CD8-positive, alpha-beta memory T cell (primary cell): ENCODE results near the gene FOXK2. TPM values are rescaled to one million over a fixed set of nuclear protein-coding genes. Genes with fewer than 3 reads are reported as not detected.
"Not testable (repeated sequence)": the region's sequence is repeated elsewhere in the genome, so short reads cannot be mapped to it uniquely, and the experiment has no call there.

Source experiments
- CTCF ChIA-PET: fragments of 350-600 bp; sonication (Branson Sonifier 250); formaldehyde crosslinking; loops from one replicate; lab custom pipeline; 2021; ENCODE audit warnings: antibody characterized with exemption; lab: Charles Lee
- POLR2A ChIA-PET: fragments of 350-600 bp; sonication (Branson Sonifier 250); formaldehyde crosslinking; loops from one replicate; lab custom pipeline; 2021; ENCODE audit warnings: antibody characterized with exemption; lab: Charles Lee
- DNase-seq, 5 donors: peaks; one replicate each; pipeline versions ENCODE4 v3.0.0 to v3.0.0-alpha.2; 2020 to 2022; ENCODE audit warnings: mixed read lengths in 1 of 5
- H3K27ac ChIP-seq: one replicate; pipeline ENCODE4 v1.7.0; 2013; ENCODE audit warnings: low read depth, mild to moderate bottlenecking, low read length, moderate library complexity
- H3K27me3 ChIP-seq: 2 replicates; pipeline ENCODE4 v1.7.0; 2013; ENCODE audit warnings: low read length, mild to moderate bottlenecking; ENCODE audit not compliant: insufficient read depth, poor library complexity, severe bottlenecking
- H3K36me3 ChIP-seq: 2 replicates; pipeline ENCODE4 v1.7.0; 2013; ENCODE audit warnings: mild to moderate bottlenecking, low read length, moderate library complexity; ENCODE audit not compliant: insufficient read depth
- H3K4me1 ChIP-seq: 2 replicates; pipeline ENCODE4 v1.7.0; 2013; ENCODE audit warnings: mild to moderate bottlenecking, low read length, moderate library complexity; ENCODE audit not compliant: insufficient read depth
- H3K4me3 ChIP-seq: 2 replicates; pipeline ENCODE4 v1.7.0; 2013; ENCODE audit warnings: mild to moderate bottlenecking, low read length
- H3K9me3 ChIP-seq: 2 replicates; pipeline ENCODE4 v1.7.0; 2013; ENCODE audit warnings: mild to moderate bottlenecking, low read length
- H3K27ac Mint-ChIP-seq, 8 donors: one replicate each; pipeline ENCODE4 v1.8.0; 2020 to 2021; ENCODE audit warnings: mixed read lengths in 8 of 8, mild to moderate bottlenecking in 6 of 8, inconsistent platforms in 3 of 8, moderate library complexity in 3 of 8
- H3K27me3 Mint-ChIP-seq, 2 donors: one replicate each; pipeline ENCODE4 v1.8.0; 2020 to 2021; ENCODE audit warnings: mixed read lengths in 2 of 2, mild to moderate bottlenecking in 1 of 2, moderate library complexity in 1 of 2
- H3K36me3 Mint-ChIP-seq, 3 donors: one replicate each; pipeline ENCODE4 v1.8.0; 2020 to 2021; ENCODE audit warnings: mixed read lengths in 3 of 3, inconsistent platforms in 1 of 3, mild to moderate bottlenecking in 1 of 3
- H3K4me1 Mint-ChIP-seq, 3 donors: one replicate each; pipeline ENCODE4 v1.8.0; 2020 to 2021; ENCODE audit warnings: mixed read lengths in 3 of 3, inconsistent platforms in 1 of 3, mild to moderate bottlenecking in 1 of 3
- H3K4me3 Mint-ChIP-seq, 7 donors: one replicate each; pipeline ENCODE4 v1.8.0; 2020 to 2021; ENCODE audit warnings: mixed read lengths in 7 of 7, mild to moderate bottlenecking in 6 of 7, moderate library complexity in 4 of 7, inconsistent platforms in 2 of 7
- H3K9me3 Mint-ChIP-seq, 5 donors: one replicate each; pipeline ENCODE4 v1.8.0; 2020 to 2022; ENCODE audit warnings: mixed read lengths in 5 of 5, mild to moderate bottlenecking in 3 of 5, moderate library complexity in 2 of 5, inconsistent platforms in 1 of 5
- polyA plus RNA-seq: library from polyadenylated mRNA; unstranded; fragments of 300-500 nt; fragmentation: Illumina TruSeq; gene quantifications from one replicate; pipeline ENCODE4 v1.2.3, GENCODE V29; 2021
- total RNA-seq, 2 experiments: library from RNA; stranded (reverse); gene quantifications; one replicate each; pipeline ENCODE4 v1.2.3, GENCODE V29; 2021

FOXK2 gene
- total and polyA plus RNA-seq, 3 experiments from 2014 or later: 8.2 to 71.2 (median 63.9) TPM

GRCh38 chr17:82568997-82569393 is 49.5 kb downstream of the FOXK2 start:
- Histone ChIP-seq H3K27ac (no peak overlapping the region), H3K27me3 (no peaks in the 10 kb centered on the region), H3K9me3 (no peaks in the 10 kb centered on the region), H3K4me3 (no peak overlapping the region), H3K36me3 (peaks cover 45% of the 10 kb centered on the region), H3K4me1 (no peaks in the 10 kb centered on the region)
- H3K27me3 Mint-ChIP-seq: no peaks in the 10 kb centered on the region
- peaks cover 0 to 2% (median 0%) of the 10 kb centered on the region in 3 donors for H3K4me1 Mint-ChIP-seq
- H3K9me3 Mint-ChIP-seq: no peaks in the 10 kb centered on the region
- DNase-seq: no peak
- H3K27ac Mint-ChIP-seq: peak overlapping the region in 2 of 8 donors; percentile 8 to 48
- peaks cover 0 to 80% (median 10%) of the 10 kb centered on the region in 3 donors for H3K36me3 Mint-ChIP-seq
- CTCF ChIA-PET: no interaction called here
- H3K4me3 Mint-ChIP-seq: no peak overlapping the region
- POLR2A ChIA-PET: no interaction called here

GRCh38 chr17:82569621-82570020 is 50.1 kb downstream of the FOXK2 start:
- DNase-seq: no peak
- Mint-ChIP-seq H3K4me1 (peaks cover 0 to 2% (median 0%) of the 10 kb centered on the region in 3 donors), H3K9me3 (no peaks in the 10 kb centered on the region), H3K36me3 (peaks cover 0 to 82% (median 10%) of the 10 kb centered on the region in 3 donors), H3K27ac (peak overlapping the region in 2 of 8 donors; percentile 8 to 48), H3K4me3 (no peak overlapping the region), H3K27me3 (no peaks in the 10 kb centered on the region)
- no peaks in the 10 kb centered on the region for H3K9me3 ChIP-seq
- H3K27ac ChIP-seq: no peak overlapping the region
- no peaks in the 10 kb centered on the region for H3K4me1 ChIP-seq
- ChIA-PET POLR2A (no interaction called here), CTCF (interaction anchor here (1.0 kb wide), 1 partner anchor 8 kb away, joined by 3 read pairs; no protein-coding TSS in a partner anchor)
- H3K36me3 ChIP-seq: peaks cover 47% of the 10 kb centered on the region
- no peak overlapping the region for H3K4me3 ChIP-seq
- H3K27me3 ChIP-seq: no peaks in the 10 kb centered on the region

GRCh38 chr17:82570277-82570676 is 50.7 kb downstream of the FOXK2 start:
- H3K27ac ChIP-seq: no peak overlapping the region
- H3K4me3 ChIP-seq: no peak overlapping the region
- H3K4me1 ChIP-seq: no peaks in the 10 kb centered on the region
- H3K27me3 Mint-ChIP-seq: no peaks in the 10 kb centered on the region
- peaks cover 0 to 83% (median 10%) of the 10 kb centered on the region in 3 donors for H3K36me3 Mint-ChIP-seq
- H3K4me3 Mint-ChIP-seq: no peak overlapping the region
- peaks cover 52% of the 10 kb centered on the region for H3K36me3 ChIP-seq
- peaks cover 0 to 2% (median 0%) of the 10 kb centered on the region in 3 donors for H3K4me1 Mint-ChIP-seq
- POLR2A ChIA-PET: no interaction called here
- DNase-seq: no peak
- CTCF ChIA-PET: interaction anchor here (1.0 kb wide), 1 partner anchor 9 kb away, joined by 3 read pairs; no protein-coding TSS in a partner anchor
- H3K9me3 ChIP-seq: no peaks in the 10 kb centered on the region
- H3K9me3 Mint-ChIP-seq: no peaks in the 10 kb centered on the region
- H3K27me3 ChIP-seq: no peaks in the 10 kb centered on the region
- peak overlapping the region in 1 of 8 donors; percentile 89 for H3K27ac Mint-ChIP-seq

DNA sequence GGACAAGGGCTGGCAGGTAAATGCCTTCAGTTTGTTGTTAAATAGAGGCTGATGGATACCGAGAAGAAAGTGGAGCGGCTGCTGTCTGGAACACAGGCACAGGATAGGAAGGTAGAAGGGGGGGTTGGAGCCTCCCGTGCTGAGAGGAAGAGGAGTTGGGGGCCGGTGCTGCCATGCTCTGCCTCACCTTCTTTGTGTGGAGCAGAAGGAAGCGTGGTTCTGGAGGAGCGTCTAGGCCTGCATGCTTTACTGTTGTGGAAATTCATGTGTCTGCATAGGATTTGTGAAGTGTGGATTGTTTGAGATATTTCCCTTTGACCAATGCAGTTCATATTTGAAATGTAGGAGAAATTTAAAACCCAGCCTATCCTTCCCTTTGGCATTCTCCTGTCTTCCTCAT is 52.3 kb downstream of the FOXK2 start:
- Mint-ChIP-seq H3K27me3 (no peaks in the 10 kb centered on the region), H3K4me3 (no peak overlapping the region), H3K27ac (peak overlapping the region in 2 of 8 donors; percentile 17 to 45), H3K36me3 (peaks cover 0 to 79% (median 10%) of the 10 kb centered on the region in 3 donors), H3K4me1 (peaks cover 0 to 2% (median 0%) of the 10 kb centered on the region in 3 donors), H3K9me3 (no peaks in the 10 kb centered on the region)
- no peaks in the 10 kb centered on the region for H3K9me3 ChIP-seq
- H3K27me3 ChIP-seq: no peaks in the 10 kb centered on the region
- no peak for DNase-seq
- ChIA-PET CTCF (no interaction called here), POLR2A (no interaction called here)
- no peak overlapping the region for H3K4me3 ChIP-seq
- H3K4me1 ChIP-seq: no peaks in the 10 kb centered on the region
- no peak overlapping the region for H3K27ac ChIP-seq
- peaks cover 38% of the 10 kb centered on the region for H3K36me3 ChIP-seq

- Mint-ChIP-seq H3K27ac (no peak overlapping the region), H3K4me3 (no peak overlapping the region), H3K27me3 (no peaks in the 10 kb centered on the region), H3K4me1 (peaks cover 0 to 2% (median 0%) of the 10 kb centered on the region in 3 donors), H3K36me3 (peaks cover 0 to 78% (median 13%) of the 10 kb centered on the region in 3 donors), H3K9me3 (no peaks in the 10 kb centered on the region)
- no peaks in the 10 kb centered on the region for H3K4me1 ChIP-seq
- POLR2A ChIA-PET: no interaction called here
- no peaks in the 10 kb centered on the region for H3K9me3 ChIP-seq
- H3K36me3 ChIP-seq: peaks cover 24% of the 10 kb centered on the region
- H3K4me3 ChIP-seq: no peak overlapping the region
- no peaks in the 10 kb centered on the region for H3K27me3 ChIP-seq
- H3K27ac ChIP-seq: no peak overlapping the region
- no peak for DNase-seq
- CTCF ChIA-PET: no interaction called here
Observed at GRCh38 chr17:82574041-82574440, 54.5 kb downstream of the FOXK2 start.

- POLR2A ChIA-PET, H3K4me3 Mint-ChIP-seq, DNase-seq, H3K9me3 Mint-ChIP-seq, H3K4me1 Mint-ChIP-seq, H3K9me3 ChIP-seq, H3K27ac ChIP-seq, H3K27me3 Mint-ChIP-seq, CTCF ChIA-PET, H3K27me3 ChIP-seq, H3K4me3 ChIP-seq, H3K4me1 ChIP-seq: not testable (repeated sequence)
- Mint-ChIP-seq H3K27ac (peak overlapping the region in 1 of 8 donors; percentile 18), H3K36me3 (peaks cover 0 to 68% (median 11%) of the 10 kb centered on the region in 3 donors)
- peaks cover 26% of the 10 kb centered on the region for H3K36me3 ChIP-seq
Observed at GRCh38 chr17:82575581-82576221, 56.2 kb downstream of the FOXK2 start.

DNA sequence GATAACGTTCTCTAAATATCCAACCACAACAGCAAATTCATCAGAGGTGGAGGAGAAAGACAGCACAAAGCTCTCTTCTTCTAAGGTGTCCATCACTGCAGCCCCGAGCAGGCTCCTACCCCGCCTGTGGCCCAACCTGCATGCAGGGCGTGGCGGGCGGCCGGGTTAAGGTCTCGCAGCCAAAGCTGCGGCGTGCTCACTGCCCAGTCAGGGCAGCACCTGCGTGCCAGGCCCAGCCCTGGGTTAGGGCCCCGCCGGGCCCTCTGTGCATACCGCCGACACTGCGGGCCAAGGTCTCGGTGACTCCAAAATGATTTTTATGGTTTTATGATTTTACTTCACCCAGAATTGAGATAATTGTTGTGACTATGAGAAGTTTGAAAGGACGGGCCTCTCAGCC is 57.8 kb downstream of the FOXK2 start:
- Mint-ChIP-seq H3K27ac (no peak overlapping the region), H3K9me3 (no peaks in the 10 kb centered on the region), H3K27me3 (no peaks in the 10 kb centered on the region), H3K4me1 (peaks cover 0 to 2% (median 0%) of the 10 kb centered on the region in 3 donors), H3K4me3 (no peak overlapping the region), H3K36me3 (peaks cover 0 to 63% (median 5%) of the 10 kb centered on the region in 3 donors)
- ChIA-PET CTCF (no interaction called here), POLR2A (no interaction called here)
- no peak overlapping the region for H3K27ac ChIP-seq
- DNase-seq: no peak
- no peaks in the 10 kb centered on the region for H3K27me3 ChIP-seq
- H3K4me1 ChIP-seq: no peaks in the 10 kb centered on the region
- no peaks in the 10 kb centered on the region for H3K9me3 ChIP-seq
- no peak overlapping the region for H3K4me3 ChIP-seq
- peaks cover 17% of the 10 kb centered on the region for H3K36me3 ChIP-seq

- CTCF ChIA-PET: not testable (repeated sequence)
Observed at GRCh38 chr17:82579969-82580368, 60.4 kb downstream of the FOXK2 start.

More at GRCh38 chr17:82579969-82580368, 60.4 kb downstream of the FOXK2 start:
- H3K4me1 ChIP-seq, H3K27me3 ChIP-seq, H3K9me3 Mint-ChIP-seq, H3K4me3 ChIP-seq, H3K4me3 Mint-ChIP-seq, DNase-seq, H3K27ac ChIP-seq, H3K9me3 ChIP-seq, H3K27me3 Mint-ChIP-seq, POLR2A ChIA-PET: not testable (repeated sequence)
- H3K36me3 Mint-ChIP-seq: peaks cover 0 to 58% (median 2%) of the 10 kb centered on the region in 3 donors
- H3K4me1 Mint-ChIP-seq: peaks cover 9 to 17% (median 9%) of the 10 kb centered on the region in 3 donors
- peaks cover 18% of the 10 kb centered on the region for H3K36me3 ChIP-seq
- H3K27ac Mint-ChIP-seq: peak overlapping the region in 1 of 8 donors; percentile 76
